ENCODE results near the gene SLC16A3. TPM values are rescaled to one million over a fixed set of nuclear protein-coding genes. Genes with fewer than 3 reads are reported as not detected.
A peak's percentile ranks its signal among the peaks of the same experiment; 100 is the strongest.

SLC16A3 gene
- total and polyA plus RNA-seq, 2 donors from 2014 or later = 28.8 to 85.7 TPM

GRCh38 chr17:82272495-82273326, 43.9 kb downstream of the SLC16A3 start:
- Histone ChIP-seq H3K27ac (ENCODE audit: low read depth in 2 of 2, low read length in 2 of 2) (peak overlapping the region; percentile 94 to 96), H3K9ac (ENCODE audit: low read length in 3 of 3) (peak overlapping the region; percentile 57 to 70 (median 67)), H3K9me3 (ENCODE audit: control insufficient read depth in 2 of 3, insufficient read depth in 1 of 3, low read length in 3 of 3) (no peaks in the 10 kb centered on the region), H3K4me1 (ENCODE audit: control insufficient read depth in 2 of 3, insufficient read depth in 2 of 3, low read depth in 1 of 3, low read length in 3 of 3) (peaks cover 0 to 37% (median 33%) of the 10 kb centered on the region in 3 donors), H3K36me3 (ENCODE audit: control insufficient read depth in 2 of 3, insufficient read depth in 3 of 3, low read length in 3 of 3) (peaks cover 0 to 6% (median 5%) of the 10 kb centered on the region in 3 donors), H3K4me3 (ENCODE audit: low read length in 3 of 3) (peak overlapping the region; percentile 74 to 76 (median 76)), H3K27me3 (ENCODE audit: control insufficient read depth, insufficient read depth, low read length) (no peaks in the 10 kb centered on the region)
- FAIRE-seq (no peak), DNase-seq (peak in 4 of 5 donors; percentile 34 to 90 (median 61))
- TF ChIP-seq, protein P1, sequence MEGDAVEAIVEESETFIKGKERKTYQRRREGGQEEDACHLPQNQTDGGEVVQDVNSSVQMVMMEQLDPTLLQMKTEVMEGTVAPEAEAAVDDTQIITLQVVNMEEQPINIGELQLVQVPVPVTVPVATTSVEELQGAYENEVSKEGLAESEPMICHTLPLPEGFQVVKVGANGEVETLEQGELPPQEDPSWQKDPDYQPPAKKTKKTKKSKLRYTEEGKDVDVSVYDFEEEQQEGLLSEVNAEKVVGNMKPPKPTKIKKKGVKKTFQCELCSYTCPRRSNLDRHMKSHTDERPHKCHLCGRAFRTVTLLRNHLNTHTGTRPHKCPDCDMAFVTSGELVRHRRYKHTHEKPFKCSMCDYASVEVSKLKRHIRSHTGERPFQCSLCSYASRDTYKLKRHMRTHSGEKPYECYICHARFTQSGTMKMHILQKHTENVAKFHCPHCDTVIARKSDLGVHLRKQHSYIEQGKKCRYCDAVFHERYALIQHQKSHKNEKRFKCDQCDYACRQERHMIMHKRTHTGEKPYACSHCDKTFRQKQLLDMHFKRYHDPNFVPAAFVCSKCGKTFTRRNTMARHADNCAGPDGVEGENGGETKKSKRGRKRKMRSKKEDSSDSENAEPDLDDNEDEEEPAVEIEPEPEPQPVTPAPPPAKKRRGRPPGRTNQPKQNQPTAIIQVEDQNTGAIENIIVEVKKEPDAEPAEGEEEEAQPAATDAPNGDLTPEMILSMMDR (IDR thresholded peaks at IDR 0.05; ENCODE audit: borderline replicate concordance, extremely low read depth, insufficient read depth) = no peak
- intact Hi-C loops (cut with DNase I) = no loop called here

DNA sequence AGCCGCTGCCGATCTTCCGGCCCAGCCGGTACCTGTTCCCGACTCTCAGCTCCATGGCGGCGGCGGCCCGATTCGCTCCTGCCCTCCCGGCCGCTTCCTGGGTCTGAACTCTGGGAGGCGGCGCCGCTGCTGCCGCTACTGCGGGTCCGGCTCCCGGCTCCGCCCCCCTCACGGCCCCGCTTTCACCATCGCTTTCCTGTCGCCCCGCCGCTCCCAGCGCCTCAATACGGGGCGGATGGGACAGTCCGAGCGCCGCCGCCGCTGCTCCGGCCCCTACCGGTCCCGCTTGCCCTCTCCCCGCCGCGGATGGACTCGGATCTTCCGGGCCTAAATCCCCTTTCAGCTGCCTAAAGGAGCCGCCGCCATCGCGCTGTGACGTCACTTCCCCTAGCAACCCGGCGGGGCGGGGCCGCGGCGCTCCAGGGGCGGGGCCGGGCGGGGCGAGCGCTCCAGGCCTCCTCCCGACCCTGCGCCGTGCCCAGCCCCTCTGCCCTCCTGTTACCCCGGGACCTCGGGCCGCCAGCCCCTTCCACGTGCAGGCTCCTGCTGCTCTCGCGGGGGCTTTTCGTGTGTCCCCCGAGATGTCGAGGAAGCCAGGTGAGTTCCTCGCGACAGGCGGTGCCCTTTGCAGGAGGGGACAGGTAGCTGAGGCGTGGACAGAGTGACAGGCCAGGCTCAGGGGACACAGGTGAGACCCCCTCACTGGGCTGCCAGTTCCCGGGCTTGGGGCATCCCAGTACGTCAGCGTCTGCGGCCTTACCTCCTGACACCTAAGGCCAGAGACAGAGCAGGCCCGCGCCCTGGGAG, 44.7 kb downstream of the SLC16A3 start, which contains the start of gene CSNK1D:
Gene CSNK1D, minus strand, starts transcription at position 374 of the 807 bp plus-strand sequence. Its CDS starts 319 bp downstream, at position 55.
- intact Hi-C loops (cut with DNase I) = no loop called here
- peaks cover 0 to 29% (median 24%) of the 10 kb centered on the region in 3 donors for H3K4me1 ChIP-seq (ENCODE audit: control insufficient read depth in 2 of 3, insufficient read depth in 2 of 3, low read depth in 1 of 3, low read length in 3 of 3)
- DNase-seq (peak; percentile 92 to 96 (median 95)), FAIRE-seq (no peak)
- peak within 1 kb of the TSS; percentile 57 to 70 (median 69) for H3K9ac ChIP-seq (ENCODE audit: low read length in 3 of 3)
- peak within 1 kb of the TSS; percentile 74 to 76 (median 76) for H3K4me3 ChIP-seq (ENCODE audit: low read length in 3 of 3)
- no peaks in the 10 kb centered on the region for H3K9me3 ChIP-seq (ENCODE audit: control insufficient read depth in 2 of 3, insufficient read depth in 1 of 3, low read length in 3 of 3)
- peaks cover 0 to 6% (median 5%) of the 10 kb centered on the region in 3 donors for H3K36me3 ChIP-seq (ENCODE audit: control insufficient read depth in 2 of 3, insufficient read depth in 3 of 3, low read length in 3 of 3)
- H3K27ac ChIP-seq (ENCODE audit: low read depth in 2 of 2, low read length in 2 of 2) = peak within 1 kb of the TSS; percentile 94 to 96
- TF ChIP-seq, protein P1 (IDR thresholded peaks at IDR 0.05; ENCODE audit: borderline replicate concordance, extremely low read depth, insufficient read depth) = no peak
- no peaks in the 10 kb centered on the region for H3K27me3 ChIP-seq (ENCODE audit: control insufficient read depth, insufficient read depth, low read length)

DNA sequence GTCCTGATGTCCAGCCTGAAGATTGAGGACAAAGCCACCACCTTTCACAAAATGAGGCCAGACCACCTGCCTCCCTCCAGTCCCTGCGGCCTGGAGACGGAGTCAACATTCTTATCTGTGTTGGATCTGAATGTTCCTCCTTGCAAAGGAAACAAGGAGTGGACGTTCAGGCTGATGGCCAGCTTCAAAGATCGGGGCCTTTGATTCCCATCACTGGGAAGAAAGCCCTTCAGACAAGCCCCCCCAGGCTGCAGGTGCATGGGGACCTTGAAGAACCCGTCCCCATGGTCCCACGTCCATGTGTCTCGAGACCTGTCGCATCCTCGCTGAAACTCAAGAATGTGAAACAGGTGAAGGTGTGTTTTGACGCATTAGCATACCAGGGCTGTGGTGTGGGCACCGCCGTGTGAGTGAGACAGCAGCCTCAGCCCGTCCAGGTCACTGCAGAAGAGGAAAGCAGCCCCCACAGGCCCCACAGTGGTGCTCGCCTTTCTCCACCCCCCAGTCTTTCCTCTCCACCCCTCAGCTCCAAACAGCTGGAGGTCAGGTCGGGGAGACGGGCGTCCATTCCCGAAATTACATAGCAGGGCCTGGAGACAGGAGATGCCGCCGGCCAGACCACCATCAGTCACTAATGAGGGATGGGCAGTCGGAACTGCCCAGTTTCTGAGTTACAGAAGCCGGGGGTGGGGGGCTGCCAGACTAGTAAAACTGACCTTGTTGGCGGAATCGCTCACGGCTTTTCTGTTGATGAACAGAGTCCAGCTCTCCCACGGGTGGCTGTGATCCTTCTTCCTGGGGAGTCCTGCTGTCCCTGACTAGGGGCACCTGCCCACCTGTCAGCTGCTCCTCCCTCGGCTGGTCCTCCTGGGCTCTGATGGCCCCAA, 45.5 kb downstream of the SLC16A3 start:
- DNase-seq = peak in 3 of 5 donors; percentile 20 to 69 (median 63)
- peak overlapping the region; percentile 11 to 96 for H3K27ac ChIP-seq (ENCODE audit: low read depth in 2 of 2, low read length in 2 of 2)
- FAIRE-seq = no peak
- intact Hi-C loops (cut with DNase I) = no loop called here
- H3K36me3 ChIP-seq (ENCODE audit: control insufficient read depth in 2 of 3, insufficient read depth in 3 of 3, low read length in 3 of 3) = peaks cover 0 to 6% (median 5%) of the 10 kb centered on the region in 3 donors
- H3K4me3 ChIP-seq (ENCODE audit: low read length in 3 of 3) = peak overlapping the region; percentile 48 to 76 (median 50)
- TF ChIP-seq, protein P1 (IDR thresholded peaks at IDR 0.05; ENCODE audit: borderline replicate concordance, extremely low read depth, insufficient read depth) = no peak
- H3K9me3 ChIP-seq (ENCODE audit: control insufficient read depth in 2 of 3, insufficient read depth in 1 of 3, low read length in 3 of 3) = no peaks in the 10 kb centered on the region
- H3K4me1 ChIP-seq (ENCODE audit: control insufficient read depth in 2 of 3, insufficient read depth in 2 of 3, low read depth in 1 of 3, low read length in 3 of 3) = peaks cover 0 to 27% (median 17%) of the 10 kb centered on the region in 3 donors
- peak overlapping the region in 2 of 3 donors; percentile 54 to 69 for H3K9ac ChIP-seq (ENCODE audit: low read length in 3 of 3)
- no peaks in the 10 kb centered on the region for H3K27me3 ChIP-seq (ENCODE audit: control insufficient read depth, insufficient read depth, low read length)

All from kidney (tissue), 14 donors.